ENCODE data around the gene NUMBL.

DNA sequence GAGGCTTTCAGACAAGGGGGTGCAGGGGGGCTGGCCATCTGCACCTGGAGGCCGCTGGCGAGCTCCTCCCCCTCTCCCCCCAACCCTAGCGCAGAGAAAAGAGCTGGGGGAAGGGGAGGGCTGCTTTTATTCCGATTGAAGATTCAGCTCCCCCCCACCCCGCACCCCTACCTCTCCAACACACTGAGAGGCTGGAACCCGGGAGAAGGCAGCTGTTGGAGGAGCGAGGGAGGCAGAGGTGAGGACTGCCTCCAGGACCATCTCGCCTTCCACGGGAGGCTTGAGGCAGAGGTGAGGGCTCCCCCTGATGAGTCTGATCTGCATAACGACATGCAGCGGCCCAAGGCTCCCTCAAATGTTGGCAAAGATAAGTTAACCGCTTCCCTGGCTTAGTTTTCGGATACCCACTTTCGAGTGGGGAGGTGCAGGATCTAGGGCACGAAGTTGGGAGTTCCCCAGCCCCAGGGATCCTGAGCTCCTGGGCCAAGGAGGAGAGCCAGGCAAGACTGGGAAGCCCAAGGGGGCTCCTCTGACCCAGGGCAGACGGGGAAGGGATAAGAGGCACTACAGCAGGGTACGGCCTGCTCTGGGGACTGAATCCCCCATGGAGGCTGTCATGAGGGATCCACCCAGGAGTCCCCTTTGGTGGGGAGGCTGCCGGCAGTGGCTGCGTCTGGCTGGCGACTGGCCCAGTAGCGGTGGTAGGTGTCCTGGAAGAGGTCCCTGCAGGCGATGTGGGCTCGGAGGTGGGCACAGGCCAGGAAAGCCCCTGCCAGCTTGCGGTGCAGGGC lies 1.2 kb upstream of the NUMBL start:
- TF ChIP-seq, protein P1, sequence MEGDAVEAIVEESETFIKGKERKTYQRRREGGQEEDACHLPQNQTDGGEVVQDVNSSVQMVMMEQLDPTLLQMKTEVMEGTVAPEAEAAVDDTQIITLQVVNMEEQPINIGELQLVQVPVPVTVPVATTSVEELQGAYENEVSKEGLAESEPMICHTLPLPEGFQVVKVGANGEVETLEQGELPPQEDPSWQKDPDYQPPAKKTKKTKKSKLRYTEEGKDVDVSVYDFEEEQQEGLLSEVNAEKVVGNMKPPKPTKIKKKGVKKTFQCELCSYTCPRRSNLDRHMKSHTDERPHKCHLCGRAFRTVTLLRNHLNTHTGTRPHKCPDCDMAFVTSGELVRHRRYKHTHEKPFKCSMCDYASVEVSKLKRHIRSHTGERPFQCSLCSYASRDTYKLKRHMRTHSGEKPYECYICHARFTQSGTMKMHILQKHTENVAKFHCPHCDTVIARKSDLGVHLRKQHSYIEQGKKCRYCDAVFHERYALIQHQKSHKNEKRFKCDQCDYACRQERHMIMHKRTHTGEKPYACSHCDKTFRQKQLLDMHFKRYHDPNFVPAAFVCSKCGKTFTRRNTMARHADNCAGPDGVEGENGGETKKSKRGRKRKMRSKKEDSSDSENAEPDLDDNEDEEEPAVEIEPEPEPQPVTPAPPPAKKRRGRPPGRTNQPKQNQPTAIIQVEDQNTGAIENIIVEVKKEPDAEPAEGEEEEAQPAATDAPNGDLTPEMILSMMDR (IDR thresholded peaks at IDR 0.05) = no peak
- TF ChIP-seq POLR2A (IDR thresholded peaks at IDR 0.05) = no peak

Measured in heart left ventricle (tissue), 13 donors.